Esophagus (tissue), 2 donors: ENCODE data around the gene ATP9B. TPM values are rescaled to one million over a fixed set of nuclear protein-coding genes. Genes with fewer than 3 reads are reported as not detected.
A peak's percentile ranks its signal among the peaks of the same experiment; 100 is the strongest.
"Not testable (repeated sequence)": the region's sequence is repeated elsewhere in the genome, so short reads cannot be mapped to it uniquely, and the experiment has no call there.

Experiments
- H3K27ac ChIP-seq, 2 donors: one replicate each; pipeline ENCODE4 v1.5.1; 2013; ENCODE audit warnings: low read depth in 2 of 2, mild to moderate bottlenecking in 2 of 2, inconsistent platforms in 1 of 2, low read length in 1 of 2, moderate library complexity in 1 of 2
- H3K27me3 ChIP-seq, 2 donors: one replicate each; pipeline ENCODE4 v1.6.1; 2013; ENCODE audit warnings: low read length in 2 of 2, control low read depth in 1 of 2, mild to moderate bottlenecking in 1 of 2; ENCODE audit not compliant: insufficient read depth in 2 of 2, control insufficient read depth in 1 of 2
- H3K36me3 ChIP-seq, 2 donors: one replicate each; pipeline ENCODE4 v1.6.1; 2013; ENCODE audit warnings: low read length in 1 of 2; ENCODE audit not compliant: control insufficient read depth in 2 of 2, insufficient read depth in 2 of 2
- H3K4me1 ChIP-seq, 2 donors: one replicate each; pipeline ENCODE4 v1.6.1; 2013; ENCODE audit warnings: low read length in 1 of 2; ENCODE audit not compliant: control insufficient read depth in 2 of 2, insufficient read depth in 2 of 2
- H3K4me3 ChIP-seq, 2 donors: one replicate each; pipeline ENCODE4 v1.5.1; 2013; ENCODE audit warnings: low read length in 2 of 2, mild to moderate bottlenecking in 2 of 2, low read depth in 1 of 2, moderate library complexity in 1 of 2
- H3K9me3 ChIP-seq, 2 donors: one replicate each; pipeline ENCODE4 v1.6.1; 2013; ENCODE audit warnings: mild to moderate bottlenecking in 2 of 2, low read depth in 1 of 2, low read length in 1 of 2, moderate library complexity in 1 of 2; ENCODE audit not compliant: control insufficient read depth in 2 of 2, insufficient read depth in 1 of 2
- WGBS, 2 donors: extraction: QIAGEN DNeasy Blood & Tissue Kit; methylation state at CpG; one replicate each; pipeline ENCODE4 v1.1.7; 2013; 5-methylcytosine and 5-hydroxymethylcytosine counted together
- polyA plus RNA-seq, 2 donors: library from polyadenylated mRNA; stranded (reverse); fragments of 200-250 nt; gene quantifications; one replicate each; pipeline ENCODE4 v1.2.3, GENCODE V29; 2013
- donor health status: healthy with polysubstance abuse.
- donor health status: Bipolar disorder and iron deficiency.

ATP9B gene
- polyA plus RNA-seq, 2 donors = 9.6 to 10.5 TPM

DNA sequence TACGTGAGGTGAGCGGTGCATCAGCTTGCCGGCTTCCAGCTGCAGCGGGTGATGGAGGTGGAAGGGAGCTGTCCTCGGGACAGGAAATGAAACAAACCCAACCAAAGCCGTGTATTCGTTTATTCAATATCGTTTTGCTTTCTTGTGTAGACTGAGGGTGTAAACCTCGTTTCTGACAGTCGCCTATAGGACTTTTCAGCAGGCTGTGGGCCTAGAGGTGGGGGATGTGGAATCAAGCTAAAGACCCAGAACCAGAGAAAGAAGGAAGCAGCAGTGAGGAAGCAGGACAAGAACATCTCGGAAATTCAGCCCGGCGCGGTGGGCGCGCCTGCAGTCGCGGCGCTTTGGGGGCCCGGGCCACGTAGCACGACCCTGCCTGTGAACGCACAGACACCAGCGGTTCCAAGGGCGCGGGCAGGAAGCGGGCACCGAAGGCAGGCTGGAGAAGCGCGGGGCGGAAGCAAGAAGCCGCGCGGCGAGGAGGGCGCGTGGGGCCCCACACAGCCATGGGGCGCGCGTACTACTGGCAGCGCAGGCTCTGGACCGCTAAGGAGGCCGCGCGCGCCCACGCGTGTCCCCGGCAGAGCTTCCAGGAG is 755 bp upstream of the ATP9B start:
- H3K27me3 ChIP-seq = no peaks in the 10 kb centered on the region
- H3K9me3 ChIP-seq = peaks cover 0 to 21% of the 10 kb centered on the region in 2 donors
- H3K4me1 ChIP-seq = peaks cover 0 to 5% of the 10 kb centered on the region in 2 donors
- 18 to 19% methylated on average over 40 to 49 of the region's 49 CpGs for WGBS, 2 donors
- H3K36me3 ChIP-seq = no peaks in the 10 kb centered on the region
- H3K27ac ChIP-seq = peak overlapping the region; percentile 89 to 92
- peak overlapping the region; percentile 91 to 93 for H3K4me3 ChIP-seq

DNA sequence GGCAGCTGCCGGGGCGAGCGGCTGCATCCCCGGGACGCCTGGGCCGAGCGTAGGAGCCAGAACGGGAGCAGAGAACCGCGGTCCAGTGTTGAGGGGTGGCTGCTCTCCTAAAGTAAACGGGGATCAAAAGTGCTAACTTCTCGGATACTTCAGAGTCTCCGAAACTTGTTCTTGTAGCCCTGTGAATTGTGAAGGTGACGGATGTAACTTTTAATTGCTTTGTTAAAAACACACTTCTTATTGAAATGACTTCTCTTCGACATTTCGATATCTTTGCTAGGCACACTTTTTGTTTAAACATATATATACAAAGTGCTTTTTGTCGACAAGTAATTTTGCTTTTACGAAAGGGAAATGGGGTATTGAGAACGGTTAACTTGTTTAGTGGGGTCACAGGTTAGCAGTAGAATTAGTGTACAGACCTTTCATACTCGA is 540 bp downstream of the ATP9B start:
- H3K27me3 ChIP-seq = no peaks in the 10 kb centered on the region
- peaks cover 0 to 5% of the 10 kb centered on the region in 2 donors for H3K4me1 ChIP-seq
- peak overlapping the region; percentile 89 to 92 for H3K27ac ChIP-seq
- H3K9me3 ChIP-seq = peaks cover 0 to 21% of the 10 kb centered on the region in 2 donors
- H3K4me3 ChIP-seq = peak overlapping the region; percentile 91 to 93
- WGBS, 2 donors = 0% methylated on average over 20 of the region's 20 CpGs
- no peaks in the 10 kb centered on the region for H3K36me3 ChIP-seq

DNA sequence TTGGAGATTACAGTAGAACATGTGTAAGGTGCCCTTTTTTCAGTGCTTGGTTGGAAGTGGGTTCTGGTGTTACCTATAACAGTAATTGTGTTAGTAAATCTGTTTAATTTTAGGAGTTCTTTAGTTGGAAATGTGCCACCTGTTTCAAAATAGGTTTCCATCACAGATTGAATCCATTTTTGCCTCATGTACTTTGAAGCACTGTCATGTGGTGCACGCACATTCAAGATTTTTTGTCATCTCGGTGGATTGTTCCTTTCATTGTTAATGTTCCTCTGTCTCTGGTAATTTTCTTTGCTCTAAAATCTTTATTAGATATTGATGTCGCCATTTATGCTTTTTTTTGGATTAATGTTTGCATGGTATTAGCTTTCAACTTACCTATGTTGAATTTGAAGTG is 1.3 kb downstream of the ATP9B start:
- Histone ChIP-seq H3K9me3 (peaks cover 0 to 21% of the 10 kb centered on the region in 2 donors), H3K27me3 (no peaks in the 10 kb centered on the region), H3K4me3 (peak overlapping the region in 1 of 2 donors; percentile 91), H3K4me1 (peaks cover 0 to 5% of the 10 kb centered on the region in 2 donors), H3K36me3 (no peaks in the 10 kb centered on the region), H3K27ac (no peak overlapping the region)
- WGBS, 2 donors = 85 to 89% methylated on average over 3 of the region's 3 CpGs

DNA sequence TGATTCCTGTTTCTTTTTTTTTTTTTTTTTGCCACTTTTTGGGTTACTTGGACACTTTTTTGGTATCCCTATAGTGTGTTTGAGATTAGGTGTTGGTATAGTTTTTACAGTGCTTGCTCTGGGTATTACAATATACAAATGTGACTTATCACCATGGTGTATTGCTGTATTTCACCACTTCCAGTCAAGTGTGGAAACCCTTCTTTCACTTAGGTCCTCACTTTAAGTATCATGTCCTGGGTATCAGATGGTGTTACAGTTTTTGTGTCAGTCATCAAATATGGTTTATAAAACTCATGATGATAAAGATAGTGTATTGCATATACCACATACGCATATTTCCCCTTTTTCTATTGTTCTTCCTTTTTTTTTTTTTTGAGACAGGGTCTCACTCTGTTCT is 1.8 kb downstream of the ATP9B start:
- Histone ChIP-seq H3K27me3 (no peaks in the 10 kb centered on the region), H3K4me3 (no peak overlapping the region), H3K4me1 (peaks cover 0 to 5% of the 10 kb centered on the region in 2 donors), H3K36me3 (no peaks in the 10 kb centered on the region), H3K9me3 (peaks cover 0 to 17% of the 10 kb centered on the region in 2 donors), H3K27ac (no peak overlapping the region)
- WGBS, 2 donors = 84 to 94% methylated on average over 1 of the region's 1 CpG

DNA sequence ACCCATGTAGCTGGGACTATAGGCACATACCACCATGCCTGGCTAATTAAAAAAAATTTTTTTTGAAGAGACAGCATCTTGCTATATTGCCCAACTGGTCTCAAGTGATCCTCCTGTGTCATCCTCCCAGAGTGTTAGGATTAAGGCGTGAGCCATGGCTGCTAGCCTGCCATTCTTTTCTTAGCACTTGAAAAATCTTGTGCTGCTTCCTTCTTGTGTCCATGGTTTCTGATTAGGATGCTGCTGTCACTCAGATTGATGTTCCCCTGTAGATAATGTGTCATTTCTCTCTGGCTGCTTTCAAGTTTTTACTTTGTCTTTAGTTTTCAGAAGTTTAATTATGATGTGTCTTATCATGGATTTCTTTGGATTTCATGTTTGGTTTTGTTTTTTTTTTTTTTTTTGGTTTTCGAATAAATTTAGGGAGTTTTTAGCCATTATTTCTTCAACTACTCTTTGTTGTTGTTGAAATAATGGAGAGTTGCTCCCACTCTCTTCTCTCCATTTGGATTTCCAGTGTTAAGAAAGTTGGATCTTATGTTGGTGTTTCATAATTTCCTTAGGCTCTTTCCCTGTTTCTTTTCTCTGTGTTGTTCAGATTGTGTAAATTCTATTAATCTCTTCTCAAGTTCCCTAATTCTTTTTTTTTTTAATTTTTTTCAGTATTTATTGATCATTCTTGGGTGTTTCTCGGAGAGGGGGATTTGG is 2.5 kb downstream of the ATP9B start:
- Histone ChIP-seq H3K4me3 (no peak overlapping the region), H3K27me3 (no peaks in the 10 kb centered on the region), H3K36me3 (no peaks in the 10 kb centered on the region), H3K4me1 (peaks cover 0 to 5% of the 10 kb centered on the region in 2 donors), H3K9me3 (peaks cover 0 to 11% of the 10 kb centered on the region in 2 donors), H3K27ac (no peak overlapping the region)
- WGBS, 2 donors = 93 to 97% methylated on average over 3 of the region's 3 CpGs

DNA sequence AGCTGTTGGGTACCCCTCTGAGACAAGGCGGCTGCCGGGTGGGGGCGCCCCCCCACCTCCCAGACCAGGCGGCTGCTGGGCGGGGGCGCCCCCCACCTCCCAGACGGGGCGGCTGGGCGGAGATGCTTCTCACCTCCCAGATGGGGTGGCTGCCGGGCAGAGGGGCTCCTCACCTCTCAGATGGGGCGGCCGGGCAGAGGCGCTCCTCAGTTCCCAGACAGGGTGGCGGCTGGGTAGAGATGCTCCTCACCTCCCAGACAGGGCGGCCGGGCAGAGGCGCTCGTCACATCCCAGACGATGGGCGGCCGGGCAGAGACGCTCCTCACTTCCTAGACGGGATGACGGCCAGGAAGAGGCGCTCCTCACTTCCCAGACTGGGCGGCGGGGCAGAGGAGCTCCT is 3.5 kb downstream of the ATP9B start:
- H3K4me3 ChIP-seq, H3K27ac ChIP-seq, H3K4me1 ChIP-seq, H3K27me3 ChIP-seq, H3K9me3 ChIP-seq, H3K36me3 ChIP-seq: not testable (repeated sequence)
- whole genome bisulfite sequencing, 2 donors = 96 to 99% methylated on average over 23 to 27 of the region's 27 CpGs

DNA sequence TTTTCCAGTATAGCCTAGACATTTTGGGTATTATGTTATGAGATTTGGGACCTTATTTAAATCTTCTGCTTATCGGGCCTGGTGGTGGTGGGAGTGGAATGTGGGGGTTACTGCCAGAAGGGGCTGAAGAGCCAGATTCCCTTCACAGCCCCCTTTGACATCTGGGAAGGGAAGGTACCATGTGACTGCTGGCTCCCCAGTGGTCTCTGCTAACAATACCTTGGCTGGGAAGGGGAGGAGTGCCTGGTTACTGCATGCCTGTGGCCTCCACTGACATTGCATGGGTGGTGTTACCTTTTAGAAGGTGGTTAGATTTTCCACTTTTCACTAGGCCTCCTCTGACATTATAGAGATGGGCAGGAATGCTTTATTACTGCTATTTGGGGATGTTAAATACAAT is 8.0 kb downstream of the ATP9B start:
- Histone ChIP-seq H3K9me3 (no peaks in the 10 kb centered on the region), H3K4me3 (no peak overlapping the region), H3K27me3 (no peaks in the 10 kb centered on the region), H3K36me3 (no peaks in the 10 kb centered on the region), H3K27ac (no peak overlapping the region), H3K4me1 (no peaks in the 10 kb centered on the region)
- WGBS, 2 donors = 84% methylated on average over 1 of the region's 1 CpG

DNA sequence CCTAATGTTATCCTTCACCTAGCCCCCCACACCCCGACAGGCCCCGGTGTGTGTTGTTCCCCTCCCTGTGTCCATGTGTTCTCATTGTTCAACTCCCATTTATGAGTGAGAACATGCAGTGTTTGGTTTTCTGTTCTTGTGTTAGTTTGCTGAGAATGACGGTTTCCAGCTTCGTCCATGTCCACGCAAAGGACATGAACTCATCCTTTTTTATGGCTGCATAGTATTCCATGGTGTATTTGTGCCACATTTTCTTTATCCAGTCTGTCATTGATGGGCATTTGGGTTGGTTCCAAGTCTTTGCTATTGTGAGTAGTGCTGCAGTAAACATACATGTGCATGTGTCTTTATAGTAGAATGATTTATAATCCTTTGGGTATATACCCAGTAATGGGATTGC is 9.6 kb downstream of the ATP9B start:
- H3K27ac ChIP-seq, H3K9me3 ChIP-seq, H3K4me1 ChIP-seq, H3K27me3 ChIP-seq, H3K4me3 ChIP-seq, H3K36me3 ChIP-seq: not testable (repeated sequence)
- 98 to 99% methylated on average over 5 of the region's 5 CpGs for WGBS, 2 donors

DNA sequence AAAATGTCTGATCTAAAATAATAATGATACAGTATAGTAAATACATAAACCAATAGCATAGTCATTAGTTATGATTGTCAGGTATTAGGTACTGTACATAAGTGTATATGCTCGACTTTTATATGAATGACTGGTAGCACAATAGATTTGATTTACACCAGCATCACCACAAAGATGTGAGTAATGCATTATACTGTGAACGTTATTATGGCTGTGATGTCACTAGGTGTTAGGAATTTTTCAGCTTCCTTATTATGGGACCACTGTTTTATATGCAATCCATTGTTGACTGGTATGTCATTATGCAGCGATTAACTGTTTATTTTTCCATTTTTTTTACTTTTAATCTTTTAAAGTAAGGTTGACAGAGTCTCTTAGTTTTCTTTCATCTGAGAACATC is 23.7 kb downstream of the ATP9B start:
- Histone ChIP-seq H3K27ac (no peak overlapping the region), H3K9me3 (no peaks in the 10 kb centered on the region), H3K27me3 (no peaks in the 10 kb centered on the region), H3K4me3 (no peak overlapping the region), H3K4me1 (peaks cover 0 to 2% of the 10 kb centered on the region in 2 donors), H3K36me3 (no peaks in the 10 kb centered on the region)
- WGBS, 2 donors = 71 to 72% methylated on average over 3 of the region's 3 CpGs

DNA sequence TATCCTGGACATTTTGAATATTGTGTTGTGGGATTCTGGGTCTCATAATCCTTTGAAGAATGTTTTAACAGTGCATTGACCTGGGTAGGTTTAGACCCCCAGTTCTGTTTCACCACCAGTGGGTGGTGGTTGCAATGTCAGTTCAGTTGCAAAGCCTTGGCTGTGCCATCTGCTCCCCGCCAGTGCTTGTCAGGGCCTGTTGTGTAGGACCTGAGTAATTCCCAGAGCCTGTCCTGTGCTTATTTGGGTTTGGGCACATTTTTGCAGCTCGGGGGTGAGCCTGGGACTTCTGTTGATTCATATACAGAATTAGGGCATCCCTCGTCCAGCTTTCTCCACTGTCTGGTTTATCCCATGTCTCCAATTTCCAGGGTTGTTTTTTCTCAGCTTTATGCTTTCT is 24.8 kb downstream of the ATP9B start:
- WGBS, 2 donors = 64 to 80% methylated on average over 3 of the region's 3 CpGs
- Histone ChIP-seq H3K36me3 (no peaks in the 10 kb centered on the region), H3K4me3 (no peak overlapping the region), H3K27me3 (no peaks in the 10 kb centered on the region), H3K9me3 (no peaks in the 10 kb centered on the region), H3K27ac (no peak overlapping the region), H3K4me1 (peaks cover 0 to 2% of the 10 kb centered on the region in 2 donors)
